ENCODE data around the gene MGP. TPM values are rescaled to one million over a fixed set of nuclear protein-coding genes. Genes with fewer than 3 reads are reported as not detected.
A peak's percentile ranks its signal among the peaks of the same experiment; 100 is the strongest.

The MGP gene
- total RNA-seq, 1 donor from 2014 or later, result not detected

GRCh38 chr12:14893506-14894250 is 8.0 kb upstream of the MGP start:
- no peak overlapping the region for H3K27ac Mint-ChIP-seq
- no peaks in the 10 kb centered on the region for H3K4me1 Mint-ChIP-seq
- H3K27me3 Mint-ChIP-seq, result peaks cover 6% of the 10 kb centered on the region
- H3K9me3 Mint-ChIP-seq, result no peaks in the 10 kb centered on the region
- intact Hi-C loops (cut with micrococcal nuclease), result no loop called here
- DNase-seq, result no peak
- H3K4me3 Mint-ChIP-seq, result no peak overlapping the region
- H3K36me3 Mint-ChIP-seq (ENCODE audit: low read depth), result no peaks in the 10 kb centered on the region

- Mint-ChIP-seq H3K36me3 (ENCODE audit: low read depth) (no peaks in the 10 kb centered on the region), H3K27ac (no peak overlapping the region), H3K4me3 (no peak overlapping the region), H3K4me1 (no peaks in the 10 kb centered on the region), H3K9me3 (no peaks in the 10 kb centered on the region), H3K27me3 (peaks cover 12% of the 10 kb centered on the region)
- no peak for DNase-seq
- intact Hi-C loops (cut with micrococcal nuclease), result no loop called here
Observed at GRCh38 chr12:14892726-14893505, 7.3 kb upstream of the MGP start.

- no peak for DNase-seq
- Mint-ChIP-seq H3K9me3 (no peaks in the 10 kb centered on the region), H3K27me3 (peaks cover 20% of the 10 kb centered on the region), H3K4me1 (no peaks in the 10 kb centered on the region), H3K27ac (no peak overlapping the region), H3K36me3 (ENCODE audit: low read depth) (no peaks in the 10 kb centered on the region), H3K4me3 (no peak overlapping the region)
- intact Hi-C loops (cut with micrococcal nuclease), result no loop called here
Observed at GRCh38 chr12:14890701-14891100, 5.0 kb upstream of the MGP start.

- H3K27me3 Mint-ChIP-seq, result peaks cover 24% of the 10 kb centered on the region
- H3K4me1 Mint-ChIP-seq, result peaks cover 6% of the 10 kb centered on the region
- H3K9me3 Mint-ChIP-seq, result no peaks in the 10 kb centered on the region
- H3K36me3 Mint-ChIP-seq (ENCODE audit: low read depth), result no peaks in the 10 kb centered on the region
- intact Hi-C loops (cut with micrococcal nuclease), result no loop called here
- H3K4me3 Mint-ChIP-seq, result no peak overlapping the region
- H3K27ac Mint-ChIP-seq, result no peak overlapping the region
- DNase-seq, result no peak
Observed at GRCh38 chr12:14886271-14886670, 617 bp upstream of the MGP start.

- no peak overlapping the region for H3K27ac Mint-ChIP-seq
- H3K27me3 Mint-ChIP-seq, result peaks cover 19% of the 10 kb centered on the region
- peaks cover 9% of the 10 kb centered on the region for H3K9me3 Mint-ChIP-seq
- H3K4me3 Mint-ChIP-seq, result no peak overlapping the region
- H3K4me1 Mint-ChIP-seq, result peaks cover 13% of the 10 kb centered on the region
- H3K36me3 Mint-ChIP-seq (ENCODE audit: low read depth), result no peaks in the 10 kb centered on the region
- intact Hi-C loops (cut with micrococcal nuclease), result no loop called here
- peak; percentile 82 for DNase-seq
Observed at GRCh38 chr12:14884458-14884878, 1.2 kb downstream of the MGP start.

GRCh38 chr12:14883686-14884085 is 2.0 kb downstream of the MGP start:
- intact Hi-C loops (cut with micrococcal nuclease), result no loop called here

GRCh38 chr12:14880890-14881453 is 4.7 kb downstream of the MGP start:
- H3K4me1 Mint-ChIP-seq, result peaks cover 13% of the 10 kb centered on the region
- no peak for DNase-seq
- no peaks in the 10 kb centered on the region for H3K36me3 Mint-ChIP-seq (ENCODE audit: low read depth)
- peaks cover 4% of the 10 kb centered on the region for H3K27me3 Mint-ChIP-seq
- peaks cover 13% of the 10 kb centered on the region for H3K9me3 Mint-ChIP-seq
- intact Hi-C loops (cut with micrococcal nuclease), result no loop called here
- no peak overlapping the region for H3K4me3 Mint-ChIP-seq
- H3K27ac Mint-ChIP-seq, result no peak overlapping the region

More at GRCh38 chr12:14883686-14884085, 2.0 kb downstream of the MGP start:
- H3K27me3 Mint-ChIP-seq, result peaks cover 18% of the 10 kb centered on the region
- H3K9me3 Mint-ChIP-seq, result peaks cover 11% of the 10 kb centered on the region
- no peaks in the 10 kb centered on the region for H3K36me3 Mint-ChIP-seq (ENCODE audit: low read depth)
- DNase-seq, result no peak
- peaks cover 13% of the 10 kb centered on the region for H3K4me1 Mint-ChIP-seq
- H3K27ac Mint-ChIP-seq, result no peak overlapping the region
- no peak overlapping the region for H3K4me3 Mint-ChIP-seq

- H3K27me3 Mint-ChIP-seq, result no peaks in the 10 kb centered on the region
- H3K27ac Mint-ChIP-seq, result no peak overlapping the region
- DNase-seq, result no peak
- no peaks in the 10 kb centered on the region for H3K36me3 Mint-ChIP-seq (ENCODE audit: low read depth)
- intact Hi-C loops (cut with micrococcal nuclease), result no loop called here
- peaks cover 13% of the 10 kb centered on the region for H3K9me3 Mint-ChIP-seq
- peaks cover 10% of the 10 kb centered on the region for H3K4me1 Mint-ChIP-seq
- no peak overlapping the region for H3K4me3 Mint-ChIP-seq
Observed at GRCh38 chr12:14879222-14879933, 6.3 kb downstream of the MGP start.

GRCh38 chr12:14878488-14878887 is 7.2 kb downstream of the MGP start:
- peaks cover 8% of the 10 kb centered on the region for H3K4me1 Mint-ChIP-seq

GRCh38 chr12:14876833-14877232 is 8.8 kb downstream of the MGP start:
- Mint-ChIP-seq H3K27me3 (no peaks in the 10 kb centered on the region), H3K36me3 (ENCODE audit: low read depth) (no peaks in the 10 kb centered on the region), H3K4me3 (no peak overlapping the region), H3K4me1 (peaks cover 8% of the 10 kb centered on the region), H3K27ac (no peak overlapping the region), H3K9me3 (peaks cover 18% of the 10 kb centered on the region)
- intact Hi-C loops (cut with micrococcal nuclease), result no loop called here
- DNase-seq, result no peak

More at GRCh38 chr12:14878488-14878887, 7.2 kb downstream of the MGP start:
- H3K4me3 Mint-ChIP-seq, result no peak overlapping the region
- no peaks in the 10 kb centered on the region for H3K27me3 Mint-ChIP-seq
- H3K9me3 Mint-ChIP-seq, result peaks cover 18% of the 10 kb centered on the region
- H3K36me3 Mint-ChIP-seq (ENCODE audit: low read depth), result no peaks in the 10 kb centered on the region
- H3K27ac Mint-ChIP-seq, result no peak overlapping the region
- intact Hi-C loops (cut with micrococcal nuclease), result no loop called here
- no peak for DNase-seq

GRCh38 chr12:14874882-14875281 is 10.8 kb downstream of the MGP start:
- no peaks in the 10 kb centered on the region for H3K36me3 Mint-ChIP-seq (ENCODE audit: low read depth)
- H3K4me1 Mint-ChIP-seq, result no peaks in the 10 kb centered on the region
- intact Hi-C loops (cut with micrococcal nuclease), result no loop called here
- peaks cover 13% of the 10 kb centered on the region for H3K9me3 Mint-ChIP-seq
- no peak for DNase-seq
- H3K27ac Mint-ChIP-seq, result no peak overlapping the region
- no peak overlapping the region for H3K4me3 Mint-ChIP-seq
- H3K27me3 Mint-ChIP-seq, result no peaks in the 10 kb centered on the region

GRCh38 chr12:14873440-14874185 is 12.0 kb downstream of the MGP start:
- H3K27me3 Mint-ChIP-seq, result no peaks in the 10 kb centered on the region
- H3K27ac Mint-ChIP-seq, result no peak overlapping the region
- H3K4me1 Mint-ChIP-seq, result no peaks in the 10 kb centered on the region
- H3K9me3 Mint-ChIP-seq, result peaks cover 7% of the 10 kb centered on the region
- H3K4me3 Mint-ChIP-seq, result no peak overlapping the region
- DNase-seq, result no peak
- no peaks in the 10 kb centered on the region for H3K36me3 Mint-ChIP-seq (ENCODE audit: low read depth)
- intact Hi-C loops (cut with micrococcal nuclease), result no loop called here

- no peak for DNase-seq
- intact Hi-C loops (cut with micrococcal nuclease), result no loop called here
- Mint-ChIP-seq H3K4me1 (no peaks in the 10 kb centered on the region), H3K27ac (no peak overlapping the region), H3K27me3 (no peaks in the 10 kb centered on the region), H3K36me3 (ENCODE audit: low read depth) (no peaks in the 10 kb centered on the region), H3K9me3 (peaks cover 12% of the 10 kb centered on the region), H3K4me3 (no peak overlapping the region)
Observed at GRCh38 chr12:14871886-14872285, 13.8 kb downstream of the MGP start.

Data from activated CD4-positive, alpha-beta T cell treated with anti-CD3 and anti-CD28 coated beads, Interleukin-2, amount 10 ng/mL, durations not matched to agents 24 days and 14 days (primary cell).